Subcutaneous adipose tissue (tissue), 4 donors: ENCODE measurements around the gene IFT43. TPM values are rescaled to one million over a fixed set of nuclear protein-coding genes. Genes with fewer than 3 reads are reported as not detected.

Experiments used
- CTCF ChIP-seq: fragments of 450-650 bp; IDR thresholded peaks from one replicate; pipeline ENCODE4 v1.5.1; 2016; ENCODE audit warnings: low read depth, mild to moderate bottlenecking, control low read depth, antibody characterized with exemption, moderate library complexity
- total RNA-seq, 4 donors: library from RNA; depleted of rRNA; stranded (reverse); fragments of >200 nt; gene quantifications; one replicate each; pipeline ENCODE4 v1.1.0, GENCODE V29; 2016

Gene IFT43
- total RNA-seq, 4 donors from 2014 or later, result 25.3 to 38.2 (median 28.9) TPM

- TF ChIP-seq CTCF, result no peak
Observed at GRCh38 chr14:76012354-76012753, 26.8 kb downstream of the IFT43 start.

- TF ChIP-seq CTCF, result no peak
Observed at GRCh38 chr14:76015191-76015590, 29.6 kb downstream of the IFT43 start.

GRCh38 chr14:76015668-76016067 lies 30.1 kb downstream of the IFT43 start:
- TF ChIP-seq CTCF, result no peak

- TF ChIP-seq CTCF, result no peak
Observed at GRCh38 chr14:76019676-76020075, 34.1 kb downstream of the IFT43 start.

GRCh38 chr14:76022991-76023390 lies 37.4 kb downstream of the IFT43 start:
- no peak for TF ChIP-seq CTCF

- TF ChIP-seq CTCF, result no peak
Observed at GRCh38 chr14:76023757-76024156, 38.2 kb downstream of the IFT43 start.

GRCh38 chr14:76024211-76024907 lies 38.8 kb downstream of the IFT43 start:
- TF ChIP-seq CTCF, result no peak
